GM18502 (cell line): Measurements from ENCODE around the gene USP17L26.
"Not testable (repeated sequence)": the region's sequence is repeated elsewhere in the genome, so short reads cannot be mapped to it uniquely, and the experiment has no call there.

Source experiments
- ATAC-seq: cut with Tn5 transposase; IDR thresholded peaks from one replicate; pipeline ENCODE4 v1.9.1; 2021; ENCODE audit warnings: mild to moderate bottlenecking; ENCODE audit not compliant: unreplicated experiment, poor library complexity

The USP17L26 gene, protein sequence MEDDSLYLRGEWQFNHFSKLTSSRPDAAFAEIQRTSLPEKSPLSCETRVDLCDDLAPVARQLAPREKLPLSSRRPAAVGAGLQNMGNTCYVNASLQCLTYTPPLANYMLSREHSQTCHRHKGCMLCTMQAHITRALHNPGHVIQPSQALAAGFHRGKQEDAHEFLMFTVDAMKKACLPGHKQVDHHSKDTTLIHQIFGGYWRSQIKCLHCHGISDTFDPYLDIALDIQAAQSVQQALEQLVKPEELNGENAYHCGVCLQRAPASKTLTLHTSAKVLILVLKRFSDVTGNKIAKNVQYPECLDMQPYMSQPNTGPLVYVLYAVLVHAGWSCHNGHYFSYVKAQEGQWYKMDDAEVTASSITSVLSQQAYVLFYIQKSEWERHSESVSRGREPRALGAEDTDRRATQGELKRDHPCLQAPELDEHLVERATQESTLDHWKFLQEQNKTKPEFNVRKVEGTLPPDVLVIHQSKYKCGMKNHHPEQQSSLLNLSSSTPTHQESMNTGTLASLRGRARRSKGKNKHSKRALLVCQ

DNA sequence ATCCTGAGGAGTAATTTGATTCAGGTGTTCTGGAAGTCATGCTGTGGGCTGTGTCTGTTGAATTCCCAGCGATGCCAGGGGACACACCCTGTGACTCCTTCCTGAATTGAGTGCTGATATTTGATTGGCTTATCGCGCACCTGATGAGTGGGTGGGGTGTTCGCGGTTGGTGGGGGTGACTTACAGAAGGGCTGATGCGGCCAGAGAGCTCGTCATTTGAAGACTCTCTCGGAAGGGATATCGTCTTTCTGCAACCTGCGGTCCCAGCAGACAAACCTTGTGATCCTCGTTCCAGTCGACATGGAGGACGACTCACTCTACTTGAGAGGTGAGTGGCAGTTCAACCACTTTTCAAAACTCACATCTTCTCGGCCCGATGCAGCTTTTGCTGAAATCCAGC, at the start of gene USP17L26:
USP17L26 (plus strand) TSS at position 301 of the 400 bp plus-strand sequence; CDS start at position 301, 0 bp downstream.
- ATAC-seq: not testable (repeated sequence)

DNA sequence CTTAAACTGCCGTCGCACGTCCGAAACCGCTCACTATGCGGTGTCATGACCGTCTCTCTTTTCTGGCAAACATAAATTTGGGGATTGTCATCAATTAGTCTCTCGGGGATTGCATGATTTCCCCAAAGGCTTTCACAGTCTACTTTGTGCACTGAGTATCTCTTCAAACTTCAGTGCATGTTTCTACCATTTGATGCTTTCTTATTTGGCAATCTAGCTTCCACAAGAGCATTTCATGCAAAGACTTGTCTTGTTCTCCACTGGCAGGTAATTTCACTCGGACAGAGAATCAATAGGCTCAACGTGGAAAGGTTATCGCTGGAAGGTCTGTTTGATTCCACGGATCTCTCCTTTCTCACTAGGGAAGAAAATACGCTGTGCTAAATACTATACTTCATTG, 10.3 kb upstream of the USP17L26 start:
- ATAC-seq: not testable (repeated sequence)

DNA sequence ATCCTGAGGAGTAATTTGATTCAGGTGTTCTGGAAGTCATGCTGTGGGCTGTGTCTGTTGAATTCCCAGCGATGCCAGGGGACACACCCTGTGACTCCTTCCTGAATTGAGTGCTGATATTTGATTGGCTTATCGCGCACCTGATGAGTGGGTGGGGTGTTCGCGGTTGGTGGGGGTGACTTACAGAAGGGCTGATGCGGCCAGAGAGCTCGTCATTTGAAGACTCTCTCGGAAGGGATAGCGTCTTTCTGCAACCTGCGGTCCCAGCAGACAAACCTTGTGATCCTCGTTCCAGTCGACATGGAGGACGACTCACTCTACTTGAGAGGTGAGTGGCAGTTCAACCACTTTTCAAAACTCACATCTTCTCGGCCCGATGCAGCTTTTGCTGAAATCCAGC, 9.6 kb upstream of the USP17L26 start, which contains the start of gene USP17L24:
USP17L24 (plus strand) TSS at position 301 of the 400 bp plus-strand sequence; CDS start at position 301, 0 bp downstream.
- not testable (repeated sequence) for ATAC-seq

DNA sequence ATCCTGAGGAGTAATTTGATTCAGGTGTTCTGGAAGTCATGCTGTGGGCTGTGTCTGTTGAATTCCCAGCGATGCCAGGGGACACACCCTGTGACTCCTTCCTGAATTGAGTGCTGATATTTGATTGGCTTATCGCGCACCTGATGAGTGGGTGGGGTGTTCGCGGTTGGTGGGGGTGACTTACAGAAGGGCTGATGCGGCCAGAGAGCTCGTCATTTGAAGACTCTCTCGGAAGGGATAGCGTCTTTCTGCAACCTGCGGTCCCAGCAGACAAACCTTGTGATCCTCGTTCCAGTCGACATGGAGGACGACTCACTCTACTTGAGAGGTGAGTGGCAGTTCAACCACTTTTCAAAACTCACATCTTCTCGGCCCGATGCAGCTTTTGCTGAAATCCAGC, 4.8 kb upstream of the USP17L26 start, which contains the start of gene USP17L25:
USP17L25 (plus strand) TSS at position 301 of the 400 bp plus-strand sequence; CDS start at position 301, 0 bp downstream.
- ATAC-seq: not testable (repeated sequence)

DNA sequence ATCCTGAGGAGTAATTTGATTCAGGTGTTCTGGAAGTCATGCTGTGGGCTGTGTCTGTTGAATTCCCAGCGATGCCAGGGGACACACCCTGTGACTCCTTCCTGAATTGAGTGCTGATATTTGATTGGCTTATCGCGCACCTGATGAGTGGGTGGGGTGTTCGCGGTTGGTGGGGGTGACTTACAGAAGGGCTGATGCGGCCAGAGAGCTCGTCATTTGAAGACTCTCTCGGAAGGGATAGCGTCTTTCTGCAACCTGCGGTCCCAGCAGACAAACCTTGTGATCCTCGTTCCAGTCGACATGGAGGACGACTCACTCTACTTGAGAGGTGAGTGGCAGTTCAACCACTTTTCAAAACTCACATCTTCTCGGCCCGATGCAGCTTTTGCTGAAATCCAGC, 4.6 kb downstream of the USP17L26 start, which contains the start of gene USP17L5:
USP17L5 (plus strand) TSS at position 301 of the 400 bp plus-strand sequence; CDS start at position 301, 0 bp downstream.
- ATAC-seq: not testable (repeated sequence)

DNA sequence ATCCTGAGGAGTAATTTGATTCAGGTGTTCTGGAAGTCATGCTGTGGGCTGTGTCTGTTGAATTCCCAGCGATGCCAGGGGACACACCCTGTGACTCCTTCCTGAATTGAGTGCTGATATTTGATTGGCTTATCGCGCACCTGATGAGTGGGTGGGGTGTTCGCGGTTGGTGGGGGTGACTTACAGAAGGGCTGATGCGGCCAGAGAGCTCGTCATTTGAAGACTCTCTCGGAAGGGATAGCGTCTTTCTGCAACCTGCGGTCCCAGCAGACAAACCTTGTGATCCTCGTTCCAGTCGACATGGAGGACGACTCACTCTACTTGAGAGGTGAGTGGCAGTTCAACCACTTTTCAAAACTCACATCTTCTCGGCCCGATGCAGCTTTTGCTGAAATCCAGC, 9.4 kb downstream of the USP17L26 start, which contains the start of gene USP17L27:
USP17L27 (plus strand) TSS at position 301 of the 400 bp plus-strand sequence; CDS start at position 301, 0 bp downstream.
- ATAC-seq: not testable (repeated sequence)

DNA sequence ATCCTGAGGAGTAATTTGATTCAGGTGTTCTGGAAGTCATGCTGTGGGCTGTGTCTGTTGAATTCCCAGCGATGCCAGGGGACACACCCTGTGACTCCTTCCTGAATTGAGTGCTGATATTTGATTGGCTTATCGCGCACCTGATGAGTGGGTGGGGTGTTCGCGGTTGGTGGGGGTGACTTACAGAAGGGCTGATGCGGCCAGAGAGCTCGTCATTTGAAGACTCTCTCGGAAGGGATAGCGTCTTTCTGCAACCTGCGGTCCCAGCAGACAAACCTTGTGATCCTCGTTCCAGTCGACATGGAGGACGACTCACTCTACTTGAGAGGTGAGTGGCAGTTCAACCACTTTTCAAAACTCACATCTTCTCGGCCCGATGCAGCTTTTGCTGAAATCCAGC, 14.1 kb downstream of the USP17L26 start, which contains the start of gene USP17L28:
USP17L28 (plus strand) TSS at position 301 of the 400 bp plus-strand sequence; CDS start at position 301, 0 bp downstream.
- ATAC-seq: not testable (repeated sequence)

DNA sequence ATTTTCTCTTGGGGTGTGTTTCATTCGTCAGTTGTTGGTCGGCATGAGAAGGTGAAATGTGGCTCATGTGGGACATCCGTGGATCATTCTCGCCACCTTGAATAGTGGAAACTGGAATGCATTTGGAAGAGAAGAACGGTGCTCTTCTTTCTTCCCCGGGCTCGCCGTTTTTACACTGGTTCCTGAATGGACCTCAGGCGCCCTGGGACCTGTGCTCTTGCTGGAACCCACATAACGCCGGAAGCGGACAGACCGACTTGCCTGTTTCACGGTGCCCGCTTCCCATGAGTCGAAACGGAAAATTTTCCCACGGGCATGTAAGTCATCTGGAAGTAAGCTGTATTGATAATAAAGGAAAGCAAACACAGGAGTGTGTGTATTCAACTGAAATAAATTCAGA, 16.4 kb downstream of the USP17L26 start:
- ATAC-seq: not testable (repeated sequence)

DNA sequence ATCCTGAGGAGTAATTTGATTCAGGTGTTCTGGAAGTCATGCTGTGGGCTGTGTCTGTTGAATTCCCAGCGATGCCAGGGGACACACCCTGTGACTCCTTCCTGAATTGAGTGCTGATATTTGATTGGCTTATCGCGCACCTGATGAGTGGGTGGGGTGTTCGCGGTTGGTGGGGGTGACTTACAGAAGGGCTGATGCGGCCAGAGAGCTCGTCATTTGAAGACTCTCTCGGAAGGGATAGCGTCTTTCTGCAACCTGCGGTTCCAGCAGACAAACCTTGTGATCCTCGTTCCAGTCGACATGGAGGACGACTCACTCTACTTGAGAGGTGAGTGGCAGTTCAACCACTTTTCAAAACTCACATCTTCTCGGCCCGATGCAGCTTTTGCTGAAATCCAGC, 18.9 kb downstream of the USP17L26 start, which contains the start of gene USP17L29:
USP17L29 (plus strand) TSS at position 301 of the 400 bp plus-strand sequence; CDS start at position 301, 0 bp downstream.
- ATAC-seq: not testable (repeated sequence)

DNA sequence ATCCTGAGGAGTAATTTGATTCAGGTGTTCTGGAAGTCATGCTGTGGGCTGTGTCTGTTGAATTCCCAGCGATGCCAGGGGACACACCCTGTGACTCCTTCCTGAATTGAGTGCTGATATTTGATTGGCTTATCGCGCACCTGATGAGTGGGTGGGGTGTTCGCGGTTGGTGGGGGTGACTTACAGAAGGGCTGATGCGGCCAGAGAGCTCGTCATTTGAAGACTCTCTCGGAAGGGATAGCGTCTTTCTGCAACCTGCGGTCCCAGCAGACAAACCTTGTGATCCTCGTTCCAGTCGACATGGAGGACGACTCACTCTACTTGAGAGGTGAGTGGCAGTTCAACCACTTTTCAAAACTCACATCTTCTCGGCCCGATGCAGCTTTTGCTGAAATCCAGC, 28.4 kb downstream of the USP17L26 start, which contains the start of gene USP17L30:
USP17L30 (plus strand) TSS at position 301 of the 400 bp plus-strand sequence; CDS start at position 301, 0 bp downstream.
- ATAC-seq: not testable (repeated sequence)

DNA sequence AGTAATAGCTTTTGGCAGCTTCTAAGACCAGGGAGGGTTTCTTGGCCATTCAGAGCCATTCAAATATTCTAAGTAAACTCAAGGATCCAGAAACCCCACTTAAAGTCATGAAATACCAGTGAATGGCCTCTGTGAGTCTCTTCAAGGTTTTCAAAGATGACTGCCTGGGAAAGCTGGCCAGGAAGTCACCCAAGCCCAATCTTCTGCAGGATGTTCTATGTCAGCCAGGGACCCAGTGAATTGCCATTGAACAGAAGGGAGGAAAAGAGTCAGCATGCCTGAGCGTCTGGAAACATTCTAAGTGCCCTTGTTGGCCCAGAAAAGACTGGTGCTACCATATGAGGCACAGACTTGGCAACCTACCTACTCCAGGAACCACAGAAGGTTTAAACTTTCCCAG, 45.4 kb downstream of the USP17L26 start:
- ATAC-seq: not testable (repeated sequence)

DNA sequence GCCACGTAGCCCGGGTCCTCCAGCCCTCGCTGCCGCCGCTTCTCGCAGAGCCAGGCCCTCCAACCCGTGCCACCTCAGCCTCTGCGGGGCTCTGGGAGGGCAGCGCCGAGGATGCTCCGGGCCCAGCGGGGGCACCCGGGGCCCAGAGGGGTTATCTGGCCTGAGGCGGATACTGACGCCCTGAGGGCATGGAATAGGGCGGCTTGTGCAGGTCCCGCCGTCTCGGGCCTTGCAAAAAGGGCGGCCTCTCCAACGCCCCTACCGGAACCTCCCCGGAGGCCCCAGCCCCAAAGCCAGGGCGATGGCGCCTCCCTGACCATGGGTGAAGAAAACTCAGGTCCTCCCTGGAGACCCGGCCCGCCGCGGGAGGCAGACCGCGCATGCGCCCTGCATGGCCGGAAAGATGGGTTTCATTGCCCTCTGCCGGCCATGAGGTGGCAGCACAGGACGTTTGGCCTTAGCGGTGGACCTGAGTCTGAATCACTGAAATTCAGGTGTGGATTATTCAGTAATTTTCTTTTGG, 46.6 kb downstream of the USP17L26 start:
- not testable (repeated sequence) for ATAC-seq

DNA sequence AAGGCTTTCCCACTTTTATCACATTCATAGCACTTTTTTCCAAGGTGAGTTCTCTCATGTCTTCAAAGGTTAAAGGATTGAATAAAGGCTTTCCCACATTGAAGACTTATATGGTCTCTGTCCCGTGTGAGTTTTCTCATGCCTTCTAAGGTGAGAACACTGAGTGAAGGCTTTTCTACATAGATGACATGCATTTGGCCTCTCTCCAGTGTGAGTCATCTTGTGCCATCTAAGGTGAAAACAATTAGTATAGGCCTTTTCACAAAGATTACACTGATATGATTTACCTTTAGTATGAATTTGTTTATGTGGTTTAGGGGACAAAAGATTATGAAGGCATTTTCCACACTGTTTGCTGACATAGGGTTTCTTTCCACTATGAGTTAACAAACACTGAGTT, 49.7 kb downstream of the USP17L26 start:
- no peak for ATAC-seq
